Measurements from ENCODE around the gene MAP4.

DNA sequence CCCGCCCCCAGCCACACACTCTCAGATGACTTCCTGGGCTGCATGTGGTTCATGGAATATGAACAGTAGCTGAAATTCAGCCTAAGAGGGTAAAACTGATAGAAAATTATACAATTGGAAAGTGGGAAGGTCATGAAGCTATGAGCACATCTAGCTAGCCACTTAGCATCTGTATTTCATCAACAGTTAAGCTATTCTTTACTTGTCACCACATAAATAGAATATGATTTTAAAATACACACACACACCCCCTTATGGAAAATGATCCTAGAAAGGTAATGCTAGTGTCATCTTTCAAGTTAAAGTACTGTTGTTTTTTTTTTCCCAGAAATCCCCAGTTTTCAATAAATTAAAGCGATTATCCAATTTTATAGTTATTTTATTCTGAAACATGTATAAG is 3.6 kb downstream of the MAP4 start:
- TF ChIP-seq GATA2 (IDR thresholded peaks at IDR 0.05; ENCODE audit: low read depth, low read length) (no peak), GATA3 (IDR thresholded peaks at IDR 0.05; ENCODE audit: low read depth, low read length) (no peak)
